Bronchial epithelial cell (primary cell): ENCODE data around the gene TMEM40. TPM values are rescaled to one million over a fixed set of nuclear protein-coding genes. Genes with fewer than 3 reads are reported as not detected.

Experiments
- DNase-seq: peaks from one replicate; pipeline ENCODE4 v3.0.0-alpha.2; 2010; ENCODE audit warnings: low read depth
- FAIRE-seq: peaks from 2 replicates; lab custom pipeline; 2011; peaks lifted over from hg19 to GRCh38; lab: Jason Lieb, UNC
- H3K27me3 ChIP-seq: 2 replicates; pipeline ENCODE4 v1.5.1; 2011; ENCODE audit warnings: low read length; ENCODE audit not compliant: control insufficient read depth, insufficient read depth
- H3K36me3 ChIP-seq: 2 replicates; pipeline ENCODE4 v1.5.1; 2011; ENCODE audit warnings: low read length; ENCODE audit not compliant: control insufficient read depth, insufficient read depth
- H3K4me3 ChIP-seq: 2 replicates; pipeline ENCODE4 v1.5.1; 2011; ENCODE audit warnings: mild to moderate bottlenecking, low read depth, low read length, control low read depth
- CTCF ChIP-seq: IDR thresholded peaks from 2 replicates; pipeline ENCODE4 v1.5.1; 2011; ENCODE audit warnings: mild to moderate bottlenecking, moderate library complexity, low read length, control low read depth, inconsistent platforms; ENCODE audit not compliant: insufficient read depth, severe bottlenecking
- total RNA-seq: library from RNA; depleted of rRNA; stranded (reverse); fragments of >200 nt; gene quantifications from 2 replicates; pipeline ENCODE4 v1.2.1, GENCODE V29; 2014

Gene TMEM40
- total RNA-seq, 1 donor from 2014 or later, result 19.0 TPM

- Histone ChIP-seq H3K27me3 (no peaks in the 10 kb centered on the region), H3K4me3 (no peak overlapping the region), H3K36me3 (peaks cover 2% of the 10 kb centered on the region)
- FAIRE-seq (no peak), DNase-seq (no peak)
- no peak for TF ChIP-seq CTCF
Measured at GRCh38 chr3:12756175-12756574, 2.9 kb downstream of the TMEM40 start.

GRCh38 chr3:12755754-12756153 lies 3.3 kb downstream of the TMEM40 start:
- TF ChIP-seq CTCF, result no peak
- Histone ChIP-seq H3K36me3 (peaks cover 2% of the 10 kb centered on the region), H3K27me3 (no peaks in the 10 kb centered on the region), H3K4me3 (no peak overlapping the region)
- no peak for DNase-seq
- FAIRE-seq, result no peak

GRCh38 chr3:12754313-12754712 lies 4.7 kb downstream of the TMEM40 start:
- DNase-seq, result no peak
- TF ChIP-seq CTCF, result no peak
- H3K4me3 ChIP-seq, result no peak overlapping the region
- H3K27me3 ChIP-seq, result no peaks in the 10 kb centered on the region
- H3K36me3 ChIP-seq, result peaks cover 8% of the 10 kb centered on the region
- FAIRE-seq, result no peak

GRCh38 chr3:12753275-12754028 lies 5.6 kb downstream of the TMEM40 start:
- FAIRE-seq (no peak), DNase-seq (peak; percentile 64)
- Histone ChIP-seq H3K4me3 (no peak overlapping the region), H3K27me3 (no peaks in the 10 kb centered on the region), H3K36me3 (peaks cover 14% of the 10 kb centered on the region)
- TF ChIP-seq CTCF, result no peak

GRCh38 chr3:12752809-12753208 lies 6.2 kb downstream of the TMEM40 start:
- no peaks in the 10 kb centered on the region for H3K27me3 ChIP-seq
- peak; percentile 40 for DNase-seq
- TF ChIP-seq CTCF, result no peak
- FAIRE-seq, result no peak
- peaks cover 16% of the 10 kb centered on the region for H3K36me3 ChIP-seq
- H3K4me3 ChIP-seq, result no peak overlapping the region

- DNase-seq (peak; percentile 35), FAIRE-seq (no peak)
- no peak for TF ChIP-seq CTCF
- Histone ChIP-seq H3K27me3 (no peaks in the 10 kb centered on the region), H3K36me3 (peaks cover 18% of the 10 kb centered on the region), H3K4me3 (no peak overlapping the region)
Measured at GRCh38 chr3:12752102-12752501, 7.0 kb downstream of the TMEM40 start.
